Measurements from ENCODE around the gene ZCCHC7.
"Not testable (repeated sequence)": the region's sequence is repeated elsewhere in the genome, so short reads cannot be mapped to it uniquely, and the experiment has no call there.

The ZCCHC7 gene

DNA sequence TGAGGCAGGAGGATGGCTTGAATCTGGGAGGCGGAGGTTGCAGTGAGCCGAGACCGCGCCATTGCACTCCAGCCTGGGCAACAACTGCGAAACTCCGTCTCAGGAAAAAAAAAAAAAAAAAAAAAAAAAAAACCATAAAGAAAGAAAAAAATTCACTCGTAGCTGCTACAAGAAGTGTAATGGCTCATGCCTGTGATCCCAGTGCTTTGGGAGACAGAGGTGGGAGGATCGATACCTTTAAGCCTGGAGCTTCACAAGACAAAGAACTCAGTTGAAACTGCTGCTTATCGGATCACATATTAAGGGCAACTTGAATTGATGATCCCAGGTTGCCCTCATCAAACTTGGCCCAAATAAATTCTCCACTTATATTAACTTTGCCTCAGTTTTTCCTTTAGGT, 1.0 kb upstream of the ZCCHC7 start:
- Histone ChIP-seq H3K9ac (ENCODE audit: low read depth, low read length, poor library complexity, severe bottlenecking) (peak overlapping the region; percentile 81), H3K36me3 (ENCODE audit: insufficient read depth, low read length) (no peaks in the 10 kb centered on the region), H3K4me2 (ENCODE audit: low read depth, low read length, poor library complexity, severe bottlenecking) (peak overlapping the region; percentile 84), H3K27me3 (ENCODE audit: insufficient read depth, low read length, poor library complexity, severe bottlenecking) (no peaks in the 10 kb centered on the region), H3K4me1 (ENCODE audit: insufficient read depth, low read length, poor library complexity, severe bottlenecking) (peaks cover 34% of the 10 kb centered on the region), H3K9me3 (ENCODE audit: insufficient read depth, low read depth, low read length) (no peaks in the 10 kb centered on the region), H2AFZ (ENCODE audit: low read length) (peak overlapping the region; percentile 97), H3F3A (ENCODE audit: low read depth) (0 out of 2 replicates have a peak, but pooled peaks cover 3% of the 10 kb centered on the region), H3K79me2 (ENCODE audit: insufficient read depth, low read length) (peaks cover 44% of the 10 kb centered on the region), H3K4me3 (ENCODE audit: low read length, poor library complexity, severe bottlenecking) (peak overlapping the region; percentile 78), H3K9me2 (replicated peaks; ENCODE audit: low read depth, low read length) (no peaks in the 10 kb centered on the region), H4K20me1 (ENCODE audit: insufficient read depth, low read length, poor library complexity, severe bottlenecking) (peaks cover 22% of the 10 kb centered on the region)
- TF ChIP-seq CTCF (conservative IDR thresholded peaks at IDR 0.05; ENCODE audit: low read length) (no peak), EZH2phosphoT487 (IDR thresholded peaks at IDR 0.05; ENCODE audit: borderline replicate concordance) (no peak)

- not testable (repeated sequence) for H3F3A ChIP-seq (ENCODE audit: low read depth); H3K9me2 ChIP-seq (replicated peaks; ENCODE audit: low read depth, low read length); H3K36me3 ChIP-seq (ENCODE audit: insufficient read depth, low read length); H3K27me3 ChIP-seq (ENCODE audit: insufficient read depth, low read length, poor library complexity, severe bottlenecking); H3K9me3 ChIP-seq (ENCODE audit: insufficient read depth, low read depth, low read length)
- Histone ChIP-seq H2AFZ (ENCODE audit: low read length) (peak overlapping the region; percentile 97), H3K79me2 (ENCODE audit: insufficient read depth, low read length) (peaks cover 58% of the 10 kb centered on the region), H4K20me1 (ENCODE audit: insufficient read depth, low read length, poor library complexity, severe bottlenecking) (peaks cover 30% of the 10 kb centered on the region), H3K4me3 (ENCODE audit: low read length, poor library complexity, severe bottlenecking) (peak overlapping the region; percentile 78), H3K4me1 (ENCODE audit: insufficient read depth, low read length, poor library complexity, severe bottlenecking) (peaks cover 45% of the 10 kb centered on the region), H3K4me2 (ENCODE audit: low read depth, low read length, poor library complexity, severe bottlenecking) (peak overlapping the region; percentile 95), H3K9ac (ENCODE audit: low read depth, low read length, poor library complexity, severe bottlenecking) (peak overlapping the region; percentile 81)
Observed at GRCh38 chr9:37120843-37121335, 515 bp downstream of the ZCCHC7 start.

DNA sequence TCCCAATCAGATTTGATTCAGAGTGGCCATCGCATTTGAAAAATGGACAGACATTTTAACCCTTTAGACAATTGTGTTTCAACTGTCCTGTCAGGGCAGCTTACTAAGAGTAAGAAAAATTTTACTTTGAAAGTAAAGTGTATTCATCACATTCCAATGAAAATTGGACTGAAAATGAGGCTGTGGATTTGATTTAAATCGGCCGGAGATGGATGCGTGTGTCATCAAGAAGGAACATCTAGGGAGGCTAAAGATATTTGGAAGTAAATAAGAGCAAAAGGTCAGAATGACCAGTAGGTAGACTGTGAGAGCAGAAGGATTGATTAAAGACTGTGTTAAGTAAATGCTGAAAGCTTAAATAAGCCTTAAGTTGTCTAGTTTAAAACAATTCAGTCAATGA, 1.5 kb downstream of the ZCCHC7 start:
- Histone ChIP-seq H3K4me2 (ENCODE audit: low read depth, low read length, poor library complexity, severe bottlenecking) (peak overlapping the region; percentile 95), H3K4me3 (ENCODE audit: low read length, poor library complexity, severe bottlenecking) (peak overlapping the region; percentile 78), H3F3A (ENCODE audit: low read depth) (0 out of 2 replicates have a peak, but pooled peaks cover 3% of the 10 kb centered on the region), H3K4me1 (ENCODE audit: insufficient read depth, low read length, poor library complexity, severe bottlenecking) (peaks cover 55% of the 10 kb centered on the region), H3K9ac (ENCODE audit: low read depth, low read length, poor library complexity, severe bottlenecking) (peak overlapping the region; percentile 81), H3K79me2 (ENCODE audit: insufficient read depth, low read length) (peaks cover 68% of the 10 kb centered on the region), H3K9me2 (replicated peaks; ENCODE audit: low read depth, low read length) (no peaks in the 10 kb centered on the region), H3K27me3 (ENCODE audit: insufficient read depth, low read length, poor library complexity, severe bottlenecking) (no peaks in the 10 kb centered on the region), H4K20me1 (ENCODE audit: insufficient read depth, low read length, poor library complexity, severe bottlenecking) (peaks cover 36% of the 10 kb centered on the region), H2AFZ (ENCODE audit: low read length) (no peak overlapping the region), H3K36me3 (ENCODE audit: insufficient read depth, low read length) (peaks cover 4% of the 10 kb centered on the region; the same call in 1 of the 2 replicates), H3K9me3 (ENCODE audit: insufficient read depth, low read depth, low read length) (no peaks in the 10 kb centered on the region)
- TF ChIP-seq CTCF (conservative IDR thresholded peaks at IDR 0.05; ENCODE audit: low read length) (no peak), EZH2phosphoT487 (IDR thresholded peaks at IDR 0.05; ENCODE audit: borderline replicate concordance) (no peak)

DNA sequence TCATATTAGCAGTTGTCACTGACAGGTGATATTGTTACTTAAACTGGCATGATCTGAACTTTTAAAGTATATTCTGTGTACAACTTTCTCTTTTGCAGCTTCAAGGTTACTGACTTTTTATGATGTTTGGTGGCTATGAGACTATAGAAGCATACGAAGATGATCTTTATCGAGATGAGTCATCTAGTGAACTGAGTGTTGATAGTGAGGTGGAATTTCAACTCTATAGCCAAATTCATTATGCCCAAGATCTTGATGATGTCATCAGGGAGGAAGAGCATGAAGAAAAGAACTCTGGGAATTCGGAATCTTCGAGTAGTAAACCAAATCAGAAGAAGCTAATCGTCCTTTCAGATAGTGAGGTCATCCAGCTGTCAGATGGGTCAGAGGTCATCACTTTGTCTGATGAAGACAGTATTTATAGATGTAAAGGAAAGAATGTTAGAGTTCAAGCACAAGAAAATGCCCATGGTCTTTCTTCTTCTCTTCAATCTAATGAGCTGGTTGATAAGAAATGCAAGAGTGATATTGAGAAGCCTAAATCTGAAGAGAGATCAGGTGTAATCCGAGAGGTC, 5.9 kb downstream of the ZCCHC7 start:
- Histone ChIP-seq H3K9me2 (replicated peaks; ENCODE audit: low read depth, low read length) (no peaks in the 10 kb centered on the region), H3K4me3 (ENCODE audit: low read length, poor library complexity, severe bottlenecking) (peak overlapping the region; percentile 41), H2AFZ (ENCODE audit: low read length) (no peak overlapping the region), H4K20me1 (ENCODE audit: insufficient read depth, low read length, poor library complexity, severe bottlenecking) (peaks cover 36% of the 10 kb centered on the region), H3K79me2 (ENCODE audit: insufficient read depth, low read length) (peaks cover 87% of the 10 kb centered on the region), H3K4me1 (ENCODE audit: insufficient read depth, low read length, poor library complexity, severe bottlenecking) (peaks cover 70% of the 10 kb centered on the region), H3K9ac (ENCODE audit: low read depth, low read length, poor library complexity, severe bottlenecking) (no peak overlapping the region), H3F3A (ENCODE audit: low read depth) (no peaks in the 10 kb centered on the region), H3K9me3 (ENCODE audit: insufficient read depth, low read depth, low read length) (no peaks in the 10 kb centered on the region), H3K4me2 (ENCODE audit: low read depth, low read length, poor library complexity, severe bottlenecking) (peak overlapping the region; percentile 95), H3K27me3 (ENCODE audit: insufficient read depth, low read length, poor library complexity, severe bottlenecking) (no peaks in the 10 kb centered on the region), H3K36me3 (ENCODE audit: insufficient read depth, low read length) (peaks cover 12% of the 10 kb centered on the region; the same call in 1 of the 2 replicates)
- no peak for TF ChIP-seq EZH2phosphoT487 (IDR thresholded peaks at IDR 0.05; ENCODE audit: borderline replicate concordance)

Data from Loucy (cell line).